ENCODE data around the gene TNFRSF4.

Gene TNFRSF4

GRCh38 chr1:1227386-1227785, 13.4 kb upstream of the TNFRSF4 start:
- DNase-seq (ENCODE audit: low read depth), result no peak
- H3K4me3 ChIP-seq (ENCODE audit: low read depth, low read length), result no peak overlapping the region
- TF ChIP-seq CTCF (IDR thresholded peaks at IDR 0.05; ENCODE audit: insufficient read depth, low read depth, low read length, missing control alignments), result no peak

GRCh38 chr1:1226566-1227362, 12.8 kb upstream of the TNFRSF4 start:
- no peak overlapping the region for H3K4me3 ChIP-seq (ENCODE audit: low read depth, low read length)
- no peak for DNase-seq (ENCODE audit: low read depth)
- TF ChIP-seq CTCF (IDR thresholded peaks at IDR 0.05; ENCODE audit: insufficient read depth, low read depth, low read length, missing control alignments), result no peak

- TF ChIP-seq CTCF (IDR thresholded peaks at IDR 0.05; ENCODE audit: insufficient read depth, low read depth, low read length, missing control alignments), result no peak
- DNase-seq (ENCODE audit: low read depth), result no peak
- no peak overlapping the region for H3K4me3 ChIP-seq (ENCODE audit: low read depth, low read length)
These were observed 12.0 kb upstream of the TNFRSF4 start for GRCh38 chr1:1225913-1226312.

GRCh38 chr1:1225238-1225845, 11.4 kb upstream of the TNFRSF4 start:
- TF ChIP-seq CTCF (IDR thresholded peaks at IDR 0.05; ENCODE audit: insufficient read depth, low read depth, low read length, missing control alignments), result no peak
- DNase-seq (ENCODE audit: low read depth), result no peak
- no peak overlapping the region for H3K4me3 ChIP-seq (ENCODE audit: low read depth, low read length)

- H3K4me3 ChIP-seq (ENCODE audit: low read depth, low read length), result no peak overlapping the region
- no peak for TF ChIP-seq CTCF (IDR thresholded peaks at IDR 0.05; ENCODE audit: insufficient read depth, low read depth, low read length, missing control alignments)
- DNase-seq (ENCODE audit: low read depth), result no peak
These were observed 9.9 kb upstream of the TNFRSF4 start for GRCh38 chr1:1223891-1224290.

GRCh38 chr1:1223321-1223720, 9.4 kb upstream of the TNFRSF4 start:
- TF ChIP-seq CTCF (IDR thresholded peaks at IDR 0.05; ENCODE audit: insufficient read depth, low read depth, low read length, missing control alignments), result no peak
- H3K4me3 ChIP-seq (ENCODE audit: low read depth, low read length), result no peak overlapping the region
- DNase-seq (ENCODE audit: low read depth), result no peak

Measured in GM12865 (cell line).